GM18909 (cell line): ENCODE results near the gene CSPG5.

Experiments used
- ATAC-seq: cut with Tn5 transposase; IDR thresholded peaks from one replicate; pipeline ENCODE4 v1.9.1; 2021; ENCODE audit warnings: mild to moderate bottlenecking; ENCODE audit not compliant: unreplicated experiment, poor library complexity

CSPG5 gene, protein sequence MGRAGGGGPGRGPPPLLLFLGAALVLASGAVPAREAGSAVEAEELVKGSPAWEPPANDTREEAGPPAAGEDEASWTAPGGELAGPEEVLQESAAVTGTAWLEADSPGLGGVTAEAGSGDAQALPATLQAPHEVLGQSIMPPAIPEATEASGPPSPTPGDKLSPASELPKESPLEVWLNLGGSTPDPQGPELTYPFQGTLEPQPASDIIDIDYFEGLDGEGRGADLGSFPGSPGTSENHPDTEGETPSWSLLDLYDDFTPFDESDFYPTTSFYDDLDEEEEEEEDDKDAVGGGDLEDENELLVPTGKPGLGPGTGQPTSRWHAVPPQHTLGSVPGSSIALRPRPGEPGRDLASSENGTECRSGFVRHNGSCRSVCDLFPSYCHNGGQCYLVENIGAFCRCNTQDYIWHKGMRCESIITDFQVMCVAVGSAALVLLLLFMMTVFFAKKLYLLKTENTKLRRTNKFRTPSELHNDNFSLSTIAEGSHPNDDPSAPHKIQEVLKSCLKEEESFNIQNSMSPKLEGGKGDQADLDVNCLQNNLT

DNA sequence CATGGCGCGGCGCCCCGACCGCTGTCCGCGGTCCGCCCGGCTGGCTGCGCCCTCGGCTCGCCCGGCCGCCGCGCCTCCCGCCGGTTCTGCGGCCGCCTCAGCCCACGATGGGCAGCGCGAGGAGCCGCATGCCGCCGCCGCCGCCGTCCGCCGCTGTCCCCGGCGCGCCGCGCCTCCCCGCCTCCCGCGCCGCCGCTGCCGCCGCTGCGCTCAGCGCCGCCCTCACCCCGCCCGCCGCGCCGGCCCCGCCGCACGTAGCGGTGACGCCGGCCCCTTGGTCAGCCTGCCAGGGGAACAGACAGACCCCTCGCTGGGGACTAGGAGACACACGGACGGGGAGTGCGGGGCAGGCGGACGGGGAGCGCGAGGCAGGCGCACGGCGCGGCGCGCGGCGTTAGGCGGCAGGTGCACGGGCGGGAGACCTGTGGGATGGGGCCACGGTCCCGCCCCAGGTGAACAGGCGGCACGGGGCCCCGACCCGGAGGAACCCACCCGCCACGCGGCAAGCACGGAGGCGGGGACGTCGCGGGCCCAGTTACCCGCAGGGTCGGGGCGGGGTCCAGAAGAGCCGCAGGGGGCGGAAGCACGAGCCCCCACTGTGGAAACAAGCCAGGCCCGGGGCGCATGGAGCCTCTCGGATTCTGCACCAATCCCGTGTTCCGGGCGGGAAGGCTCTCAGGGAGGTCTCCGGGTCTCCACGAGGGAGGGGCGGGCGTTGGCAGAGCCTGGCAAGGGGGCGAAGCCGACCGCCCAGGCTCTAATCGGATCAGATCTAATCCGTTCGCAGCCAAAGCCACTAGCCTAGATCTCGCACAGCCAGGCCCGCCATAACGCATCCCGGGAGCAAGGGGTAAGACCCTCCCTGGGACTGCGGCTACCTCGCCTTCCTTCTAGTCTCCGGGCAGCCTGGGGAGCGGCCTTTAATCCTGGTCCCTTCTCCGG is at the start of gene CSPG5:
TSS of gene CSPG5 (minus strand) at position 175 of the 942 bp plus-strand sequence. CDS start at position 3, 172 bp downstream.
- peak; percentile 51 for ATAC-seq

DNA sequence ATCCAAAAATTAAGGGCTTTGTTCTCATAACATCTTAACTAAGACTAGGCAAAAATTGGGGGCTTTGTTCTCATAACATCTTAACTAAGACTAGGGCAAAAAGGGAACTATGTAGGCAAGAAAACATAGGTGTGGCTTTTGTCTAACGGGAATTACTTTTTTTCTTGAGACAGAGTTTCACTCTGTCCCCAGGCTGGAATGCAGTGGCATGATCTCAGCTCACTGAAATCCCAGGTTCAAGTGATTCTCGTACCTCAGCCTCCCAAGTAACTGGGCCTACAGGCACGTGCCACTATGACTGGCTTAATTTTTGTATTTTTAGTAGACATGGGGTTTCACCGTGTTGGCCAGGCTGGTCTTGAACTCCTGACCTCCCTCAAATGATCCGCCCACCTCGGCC is 49.8 kb upstream of the CSPG5 start:
- no peak for ATAC-seq

DNA sequence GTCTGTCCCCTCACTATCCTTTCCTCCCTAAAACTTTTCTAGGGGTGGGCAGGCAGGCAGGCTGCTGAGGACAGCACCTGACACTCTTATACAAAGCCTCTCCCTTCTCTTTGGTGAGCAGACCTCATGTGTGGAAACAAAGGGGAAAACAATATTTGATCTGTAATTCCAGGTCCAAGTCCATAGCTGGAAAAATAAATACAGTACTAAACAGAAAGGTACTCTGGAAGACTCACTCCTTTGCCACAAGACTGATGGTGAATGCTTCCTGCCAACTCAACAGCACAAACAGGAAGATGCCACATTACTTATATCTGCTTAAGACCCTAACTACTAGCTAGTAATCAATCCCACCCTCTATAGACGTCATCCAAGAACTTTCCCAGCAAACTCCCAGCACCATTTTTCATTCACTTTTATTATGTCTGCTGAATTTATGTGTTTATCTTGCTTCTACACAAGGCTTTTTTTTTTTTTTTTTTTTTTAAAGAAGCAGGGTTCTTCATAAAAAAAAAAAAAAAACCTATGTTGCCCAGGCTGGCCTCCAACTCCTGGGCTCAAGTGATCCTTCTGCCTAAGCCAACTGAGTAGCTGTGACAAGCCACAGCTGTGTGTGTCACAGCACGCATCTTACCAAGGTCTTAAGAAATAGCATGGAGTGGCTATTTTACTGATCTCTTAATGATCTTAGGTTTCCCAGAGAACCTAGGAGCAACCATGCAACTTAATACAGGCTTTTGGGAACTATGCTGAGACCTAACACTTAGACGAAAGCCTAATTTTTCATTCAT is 44.2 kb upstream of the CSPG5 start:
- no peak for ATAC-seq

DNA sequence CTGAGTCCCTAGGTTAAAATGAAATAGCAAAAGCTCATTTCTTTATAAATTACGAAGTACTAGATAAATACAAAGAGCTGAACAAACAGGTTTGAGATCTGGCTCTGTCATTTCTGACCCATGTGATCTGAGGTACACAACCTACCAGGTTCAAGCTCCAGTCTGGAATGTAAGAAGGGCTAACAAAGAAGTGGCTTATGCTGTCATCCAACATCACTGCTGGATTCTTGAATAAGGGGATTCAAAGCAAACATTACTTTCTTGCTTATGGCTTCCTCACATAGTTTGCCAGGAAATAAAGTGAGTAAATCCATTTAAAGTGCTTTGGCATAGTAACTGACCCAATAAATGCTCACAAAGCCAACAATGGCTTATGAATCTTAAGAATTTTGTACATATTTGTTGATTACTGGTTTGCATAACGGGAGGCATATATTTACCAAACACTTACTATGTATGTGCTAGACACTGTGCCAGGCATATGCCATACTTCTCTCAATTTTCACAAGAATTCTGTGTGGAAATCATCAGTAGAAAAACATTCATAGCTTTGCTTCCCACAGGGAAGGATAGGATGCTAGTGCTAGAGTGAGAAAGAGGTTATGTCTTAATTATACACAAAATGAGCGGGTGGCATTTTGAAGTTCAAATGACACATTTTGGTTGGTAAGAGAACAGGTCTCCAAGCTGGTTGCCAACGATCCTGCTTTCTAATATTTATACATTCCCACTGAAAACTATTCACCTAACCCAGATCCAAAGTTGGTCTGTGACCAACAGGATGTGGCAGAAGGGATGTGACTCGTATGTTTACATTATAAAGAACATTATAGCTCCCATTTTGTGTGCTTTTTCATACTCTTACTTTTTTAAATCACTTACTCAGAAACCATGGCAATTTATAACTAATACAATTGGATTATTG is 38.7 kb upstream of the CSPG5 start:
- no peak for ATAC-seq

DNA sequence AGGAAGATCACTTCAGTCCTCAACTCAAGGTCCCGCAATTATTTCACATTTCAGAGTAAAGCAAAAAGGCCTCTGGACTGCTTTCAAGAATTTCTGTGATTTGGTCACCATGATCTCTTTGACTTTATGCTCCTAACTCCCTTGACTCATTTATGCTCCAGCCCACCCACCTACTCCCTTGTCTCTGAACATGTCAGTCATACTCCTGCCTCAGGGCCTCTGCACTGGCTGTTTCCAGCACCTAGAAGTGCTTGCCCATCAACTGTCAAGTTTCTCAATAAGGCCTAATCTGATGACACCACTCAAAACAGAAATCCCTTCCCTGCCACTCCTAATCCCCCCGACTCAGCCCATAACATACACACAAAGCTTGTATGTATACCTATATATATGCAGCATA is 36.1 kb upstream of the CSPG5 start:
- no peak for ATAC-seq

DNA sequence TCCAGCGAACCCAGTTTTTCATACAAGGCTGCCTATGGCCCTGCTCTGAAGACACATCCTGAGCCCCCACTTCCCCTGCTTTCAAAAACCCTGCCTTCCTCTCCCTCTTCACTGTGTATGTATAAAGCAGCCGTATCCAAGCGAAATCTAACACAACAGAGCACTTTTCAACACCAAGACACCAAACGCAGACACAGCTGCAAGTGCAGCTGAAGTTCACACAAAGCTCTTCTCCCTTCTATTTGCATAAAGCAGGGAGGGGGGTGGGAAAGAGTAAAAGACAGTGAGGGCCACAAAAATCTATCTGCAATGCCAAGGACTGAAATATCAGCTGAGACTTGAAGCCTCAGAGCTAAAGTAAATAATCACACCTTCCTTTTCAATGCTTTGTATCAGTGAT is 35.1 kb upstream of the CSPG5 start:
- ATAC-seq = no peak

DNA sequence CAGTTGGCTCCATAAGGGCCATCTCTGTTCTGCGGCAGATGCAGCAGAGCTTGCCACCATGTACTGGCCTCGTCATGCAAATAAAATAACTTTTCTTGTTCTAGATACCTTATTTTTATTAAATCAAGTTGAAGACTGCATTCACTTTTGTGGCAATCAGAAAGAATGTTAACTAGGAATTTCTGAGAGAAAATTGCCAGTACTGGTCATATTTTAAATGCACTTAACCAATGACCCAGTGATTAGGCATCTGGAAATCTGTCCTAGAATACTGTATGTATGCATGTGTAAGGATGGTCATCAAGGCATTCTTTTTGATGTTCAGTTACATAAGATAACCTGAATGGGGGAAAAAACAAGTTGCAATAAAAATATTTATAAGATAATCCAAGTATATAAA is 34.2 kb upstream of the CSPG5 start:
- no peak for ATAC-seq

DNA sequence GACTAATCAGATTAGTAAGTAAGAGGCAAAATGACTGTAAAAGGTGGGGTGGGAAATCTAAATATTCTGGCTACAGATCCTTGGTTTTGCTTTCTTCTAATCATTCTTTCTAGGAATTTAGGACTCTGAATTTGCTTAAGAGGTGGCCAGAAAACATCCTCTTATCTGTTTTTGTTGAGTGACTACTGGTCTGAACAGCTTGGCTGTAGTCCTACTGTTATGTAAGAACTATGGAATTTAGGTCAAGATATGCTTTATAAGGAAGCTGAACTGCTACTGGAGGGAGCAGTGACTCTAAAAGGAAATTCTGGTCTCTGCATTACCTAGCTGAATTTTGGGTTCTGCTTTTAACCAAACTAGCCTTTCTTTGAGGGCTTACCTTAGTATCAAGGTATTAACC is 33.5 kb upstream of the CSPG5 start:
- no peak for ATAC-seq

DNA sequence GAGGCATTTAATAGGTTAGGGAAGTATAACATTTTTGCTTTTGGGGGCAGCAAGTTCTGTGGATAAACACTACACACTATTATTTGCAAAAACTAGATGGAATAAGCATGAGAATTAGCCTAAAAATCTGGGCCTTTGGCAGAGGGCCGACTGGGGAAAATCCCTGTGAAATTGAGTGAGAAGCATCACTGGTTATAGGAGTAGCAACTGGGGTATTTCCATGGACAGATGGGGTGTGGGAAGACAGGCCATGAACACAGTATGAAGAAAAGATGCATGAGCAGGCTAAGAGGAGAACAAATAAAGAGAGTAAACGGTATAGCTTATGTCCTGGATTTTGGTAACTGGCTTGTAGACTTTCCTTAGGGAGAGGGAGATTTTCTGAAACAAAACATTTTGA is 32.9 kb upstream of the CSPG5 start:
- ATAC-seq = no peak

DNA sequence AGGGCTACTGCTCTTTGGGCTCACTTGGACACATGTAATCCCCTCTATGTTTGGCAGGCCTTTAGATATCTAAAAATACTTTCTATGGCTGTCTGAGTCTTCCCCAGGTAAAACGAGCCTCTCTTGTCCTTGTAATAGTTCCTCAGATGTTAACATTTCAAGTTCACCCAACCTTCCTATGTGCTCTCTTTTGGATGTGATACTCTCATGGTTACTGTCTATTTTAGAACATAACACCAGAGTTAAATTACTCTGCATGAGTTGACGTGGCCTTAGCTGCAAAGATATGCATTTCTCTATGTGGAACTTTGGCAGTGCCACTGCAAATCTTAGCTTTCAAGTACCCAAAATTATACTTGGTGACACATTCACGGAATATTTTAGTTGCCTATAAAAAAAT is 31.9 kb upstream of the CSPG5 start:
- no peak for ATAC-seq

DNA sequence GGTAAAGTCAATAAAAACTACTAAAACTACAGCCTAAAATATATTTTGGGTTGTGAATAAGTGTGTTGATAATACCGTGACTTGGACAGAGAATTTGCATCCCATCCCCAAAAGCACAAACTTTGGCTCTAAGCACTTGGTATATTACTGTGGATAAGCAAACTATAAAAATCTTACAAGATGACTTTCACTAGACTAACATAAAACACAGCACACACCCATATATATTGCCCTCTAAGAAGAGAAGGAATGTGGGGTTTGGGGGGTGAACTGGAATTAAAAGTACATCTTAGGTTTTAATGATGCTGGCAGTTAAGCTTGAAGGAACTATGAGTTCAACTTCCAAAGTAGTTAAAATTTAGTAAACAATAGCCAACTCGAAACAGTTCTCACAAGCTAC is 28.7 kb upstream of the CSPG5 start:
- ATAC-seq = no peak

DNA sequence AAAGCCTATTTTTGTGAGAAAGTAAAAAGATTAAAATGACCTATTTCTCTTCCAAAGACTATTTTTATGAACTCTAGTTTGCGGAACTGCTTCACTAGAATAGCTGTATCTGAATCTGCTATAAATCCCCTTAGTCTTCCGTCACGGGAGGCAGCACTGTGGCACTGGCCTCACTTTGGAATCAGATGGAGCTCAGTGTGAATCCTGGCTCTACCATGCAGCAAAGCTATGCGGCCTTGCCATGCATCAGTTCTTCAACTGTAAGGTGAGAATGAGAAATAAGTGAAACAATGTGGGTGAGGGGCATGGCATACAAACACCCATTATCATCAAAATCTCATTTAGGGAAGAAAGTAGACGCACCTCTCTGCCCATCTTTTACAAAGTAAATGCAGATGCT is 27.5 kb upstream of the CSPG5 start:
- ATAC-seq = no peak

DNA sequence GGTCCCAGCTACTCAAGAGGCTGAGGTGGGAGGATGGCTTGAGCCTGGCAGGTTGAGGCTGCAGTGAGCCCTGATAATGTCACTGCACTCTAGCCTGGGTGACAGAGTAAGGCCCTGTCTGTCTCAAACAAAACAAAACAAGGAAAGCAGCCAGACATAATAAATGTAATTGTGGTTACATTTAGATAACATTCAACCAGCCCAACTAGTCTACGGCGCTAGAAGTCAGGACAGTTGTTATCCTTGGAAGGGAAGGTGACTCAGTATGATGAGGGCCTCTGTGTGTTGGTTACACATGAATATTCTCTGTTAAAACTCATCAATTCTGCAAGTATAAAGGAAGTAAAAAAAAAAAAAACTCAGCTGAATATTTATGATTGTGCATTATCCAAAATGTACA is 27.0 kb upstream of the CSPG5 start:
- no peak for ATAC-seq

DNA sequence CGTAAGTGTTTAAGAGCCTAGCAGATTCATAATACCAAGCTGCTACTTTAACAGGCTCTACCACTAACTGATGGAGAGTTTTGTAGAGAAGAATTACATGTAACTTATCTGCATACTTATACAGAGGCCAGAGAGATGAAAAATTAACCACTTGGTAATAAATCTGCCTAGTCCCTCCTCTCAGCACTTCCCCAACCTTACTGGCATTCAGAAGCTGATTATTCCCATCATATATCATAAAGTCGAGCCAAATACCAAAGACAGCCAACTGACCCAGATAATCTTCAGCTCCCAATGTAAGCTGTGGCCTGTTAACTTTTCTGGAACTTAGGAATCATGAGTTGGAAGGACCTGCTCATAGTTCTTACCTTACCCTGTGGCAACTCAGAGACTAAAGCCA is 25.5 kb upstream of the CSPG5 start:
- no peak for ATAC-seq

DNA sequence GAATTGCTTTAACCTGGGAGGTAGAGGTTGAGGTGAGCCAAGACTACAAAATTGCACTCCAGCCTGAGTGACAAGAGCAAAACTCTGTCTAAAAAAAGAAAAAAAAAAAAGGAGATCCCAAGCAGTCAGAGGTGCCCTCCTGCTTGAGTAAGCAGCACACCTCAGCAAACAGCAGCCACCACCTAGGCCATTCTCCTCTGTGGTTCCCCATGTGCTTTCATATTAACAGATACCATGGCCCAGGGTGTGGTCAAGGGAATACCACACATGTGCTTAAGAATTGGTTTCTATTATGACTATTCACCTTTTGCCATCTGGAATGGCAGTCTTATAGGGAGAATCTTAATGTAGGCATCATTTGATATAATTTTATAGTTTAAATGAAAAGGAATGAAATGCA is 24.7 kb upstream of the CSPG5 start:
- ATAC-seq = no peak

DNA sequence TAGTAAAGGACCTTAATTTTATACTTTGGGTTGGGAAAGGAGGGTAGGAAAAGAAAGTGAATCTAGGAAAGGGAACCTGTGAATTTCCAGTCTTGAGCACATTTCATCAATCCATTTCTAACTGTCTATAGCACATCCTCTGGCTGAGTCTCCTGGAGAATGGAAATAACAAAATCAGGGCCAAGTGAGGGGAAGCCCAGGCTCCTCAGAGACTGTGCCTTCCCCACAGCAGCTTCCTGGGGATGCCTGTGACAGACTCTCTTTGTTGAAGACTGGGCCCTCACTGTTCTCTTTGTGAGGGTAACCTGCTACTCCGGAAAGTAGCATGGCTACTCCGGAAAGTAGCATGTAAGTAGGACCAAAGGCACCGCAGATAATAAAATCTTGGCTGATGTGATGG is 22.6 kb upstream of the CSPG5 start:
- ATAC-seq = no peak

DNA sequence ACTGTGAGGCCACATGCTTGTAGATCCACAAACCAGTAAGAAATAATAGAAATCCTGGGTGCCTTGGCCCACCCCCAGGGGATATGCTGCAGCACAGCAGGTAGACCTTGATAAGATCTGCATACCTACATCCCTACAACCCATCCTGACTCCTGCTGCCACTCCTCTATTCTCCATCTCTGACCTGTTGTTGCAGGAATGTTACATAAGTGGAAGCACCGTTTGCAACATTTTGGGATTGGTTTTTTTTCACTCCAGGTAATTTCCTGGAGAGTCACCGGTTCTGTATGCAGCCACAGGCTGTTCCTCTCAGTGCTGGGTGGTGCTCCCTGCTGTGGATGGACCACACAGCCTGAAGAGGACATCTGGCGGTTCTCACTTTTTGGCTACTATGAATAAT is 16.1 kb upstream of the CSPG5 start:
- ATAC-seq = no peak

DNA sequence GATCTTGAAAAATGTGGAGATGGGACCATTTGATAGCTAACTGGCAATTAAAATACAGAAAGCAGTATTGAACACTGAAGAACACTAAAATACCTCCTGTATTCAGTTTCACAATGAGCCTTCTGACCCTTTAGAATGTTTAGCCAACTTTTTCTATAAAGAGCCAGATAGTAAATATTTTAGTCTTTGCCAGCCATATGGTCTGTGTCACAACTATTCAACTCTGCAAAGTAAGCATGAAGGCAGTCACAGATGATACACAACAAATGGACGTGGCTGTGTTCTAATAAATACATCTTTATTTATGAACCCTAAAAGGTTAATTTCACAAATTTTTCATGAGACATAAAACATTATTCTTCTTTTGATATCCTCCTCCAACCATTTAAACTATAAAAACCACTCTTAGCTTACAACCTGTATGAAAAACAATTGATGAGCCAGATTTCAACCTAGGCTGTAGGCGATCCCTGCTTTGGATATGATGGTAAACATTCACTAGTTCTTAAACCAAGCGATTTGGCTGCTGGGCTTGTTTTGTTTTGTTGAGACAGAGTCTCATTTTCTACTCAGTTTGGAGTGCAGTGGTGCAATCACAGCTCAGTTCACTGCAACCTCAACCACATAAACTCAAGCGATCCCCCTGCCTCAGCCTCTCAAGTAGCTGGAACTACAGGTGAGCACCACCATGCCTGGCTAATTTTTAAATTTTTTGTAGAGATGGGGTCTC is 13.6 kb upstream of the CSPG5 start:
- no peak for ATAC-seq

DNA sequence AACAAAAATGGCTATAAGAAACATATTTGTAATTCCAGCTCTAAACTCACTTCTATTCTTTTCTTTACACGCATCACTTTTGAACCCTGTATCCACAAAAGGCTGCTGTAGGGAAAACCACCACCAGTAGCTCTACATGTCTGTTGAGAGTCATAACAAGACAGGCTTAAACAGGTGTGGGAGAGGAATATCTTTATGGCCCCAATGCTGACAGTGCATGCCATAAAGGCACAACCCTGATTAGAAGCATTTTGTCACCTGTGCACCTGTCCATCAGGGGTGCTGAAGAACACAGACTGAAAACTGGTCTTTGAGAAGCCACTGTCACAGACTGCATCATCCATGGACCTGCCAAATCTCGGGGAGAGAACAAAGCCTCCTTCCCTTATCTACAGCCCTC is 11.6 kb upstream of the CSPG5 start:
- ATAC-seq = no peak
